Measurements from ENCODE around the gene IMP3.
"Not testable (repeated sequence)": the region's sequence is repeated elsewhere in the genome, so short reads cannot be mapped to it uniquely, and the experiment has no call there.

The IMP3 gene

DNA sequence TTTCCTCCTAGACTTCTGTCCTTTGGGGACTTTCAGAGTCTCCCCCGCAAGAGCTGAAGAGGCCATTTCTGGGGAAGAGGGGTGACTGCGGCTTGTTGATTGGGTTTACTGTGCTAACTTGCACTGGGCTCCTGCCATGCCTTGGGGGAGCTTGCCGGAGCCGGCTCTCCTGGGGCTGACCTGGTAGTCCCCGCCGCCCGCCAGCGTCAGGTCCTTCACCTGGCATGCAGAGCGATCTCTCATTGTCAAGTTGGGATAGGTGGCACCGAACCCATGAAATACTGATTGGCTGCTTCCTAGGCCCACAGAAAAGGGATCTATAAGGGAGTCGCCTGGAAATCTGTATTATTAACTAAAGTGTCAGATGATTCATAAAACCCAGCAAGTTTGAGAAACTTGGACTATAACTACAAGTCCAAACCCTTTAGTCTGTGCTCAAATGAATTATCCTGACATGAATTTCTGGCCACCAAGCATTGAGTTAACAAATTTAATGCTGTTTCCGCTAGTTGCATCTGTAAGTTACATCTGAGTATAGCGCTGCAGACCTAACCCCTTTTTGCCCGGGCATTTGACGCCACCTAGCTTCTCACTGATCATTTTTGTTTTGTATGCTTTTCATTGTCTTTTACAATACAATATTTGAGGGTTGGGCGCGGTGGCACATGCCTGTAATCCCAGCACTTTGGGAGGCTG is 607 bp upstream of the IMP3 start:
- 10 to 12% methylated on average over 17 of the region's 17 CpGs for WGBS, 2 experiments
- H3K27me3 ChIP-seq (ENCODE audit: control insufficient read depth, insufficient read depth, low read length, poor library complexity, severe bottlenecking): peaks cover 2% of the 10 kb centered on the region
- no peaks in the 10 kb centered on the region for H3K36me3 ChIP-seq (ENCODE audit: control insufficient read depth, insufficient read depth, low read length)
- peak overlapping the region; percentile 100 for H3K4me3 ChIP-seq (ENCODE audit: insufficient read depth, low read depth, low read length)
- H3K27ac ChIP-seq (ENCODE audit: insufficient read depth, low read depth, low read length, poor library complexity, severe bottlenecking): peak overlapping the region; percentile 95
- no peaks in the 10 kb centered on the region for H3K9me3 ChIP-seq (ENCODE audit: control insufficient read depth, low read length)
- no peaks in the 10 kb centered on the region for H3K4me1 ChIP-seq (ENCODE audit: control insufficient read depth, insufficient read depth, low read length)

DNA sequence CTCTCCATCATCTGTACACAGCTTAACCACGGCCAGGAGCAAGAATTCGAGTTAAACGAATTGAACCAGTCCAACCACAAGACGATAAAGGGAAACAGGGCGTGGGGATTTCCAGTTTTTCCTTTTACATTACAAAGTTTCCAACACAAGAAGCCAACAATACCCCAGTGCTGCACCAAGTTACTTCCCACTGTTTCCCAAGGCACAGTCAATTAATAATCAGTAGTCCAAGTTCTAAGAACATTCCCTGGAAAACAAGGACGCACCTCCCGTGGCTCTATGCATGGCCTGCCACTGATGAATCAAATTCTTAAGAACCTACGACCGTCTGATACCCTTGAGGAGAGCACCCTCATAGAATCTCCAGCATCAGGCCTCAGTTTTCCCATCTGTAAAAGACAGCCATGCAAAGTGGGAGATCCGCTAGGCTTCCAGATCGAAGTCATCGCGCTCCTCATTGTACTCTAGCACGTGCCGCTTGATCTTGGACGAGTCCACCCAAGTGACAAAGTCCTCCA is 774 bp downstream of the IMP3 start:
- H3K27me3 ChIP-seq (ENCODE audit: control insufficient read depth, insufficient read depth, low read length, poor library complexity, severe bottlenecking): no peaks in the 10 kb centered on the region
- no peaks in the 10 kb centered on the region for H3K36me3 ChIP-seq (ENCODE audit: control insufficient read depth, insufficient read depth, low read length)
- no peaks in the 10 kb centered on the region for H3K9me3 ChIP-seq (ENCODE audit: control insufficient read depth, low read length)
- no peaks in the 10 kb centered on the region for H3K4me1 ChIP-seq (ENCODE audit: control insufficient read depth, insufficient read depth, low read length)
- no peak overlapping the region for H3K27ac ChIP-seq (ENCODE audit: insufficient read depth, low read depth, low read length, poor library complexity, severe bottlenecking)
- H3K4me3 ChIP-seq (ENCODE audit: insufficient read depth, low read depth, low read length): peak overlapping the region; percentile 100
- 1% methylated on average over 16 of the region's 16 CpGs for WGBS, 2 experiments

DNA sequence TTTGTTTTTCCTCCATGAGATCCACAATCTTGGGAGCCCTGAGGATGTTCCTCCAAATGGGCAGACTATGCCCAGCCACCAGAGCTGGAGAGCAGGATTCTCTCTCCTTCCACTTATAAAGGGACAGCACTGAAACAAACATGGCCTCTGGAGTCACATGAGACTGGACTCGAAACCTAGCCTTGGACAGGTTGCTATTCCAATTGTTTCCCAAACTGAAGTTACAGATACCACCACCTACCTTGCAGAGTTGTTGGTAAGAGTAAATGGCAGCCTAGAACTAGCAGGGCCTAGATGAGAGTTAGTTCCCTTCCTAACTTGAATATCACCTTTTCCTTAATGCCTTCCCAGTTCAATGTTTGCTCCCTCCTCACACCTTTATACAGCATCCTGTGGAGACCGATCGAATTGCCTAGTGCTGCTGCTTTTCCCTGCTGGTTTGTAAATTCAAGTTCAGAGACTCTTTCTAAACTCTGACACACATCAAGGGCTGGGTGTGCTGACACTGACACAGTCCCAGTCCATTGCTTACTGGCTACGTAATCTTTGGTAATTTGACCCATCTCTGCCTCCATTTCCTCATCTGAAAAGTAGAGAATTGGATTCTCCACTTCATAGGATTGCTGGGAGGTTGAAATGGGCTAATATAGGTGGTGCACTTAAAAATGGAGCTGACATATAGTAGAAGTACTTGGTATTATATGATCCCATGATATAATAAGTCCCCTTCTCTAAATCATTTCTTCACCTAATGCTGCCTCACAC is 2.6 kb downstream of the IMP3 start:
- 91 to 94% methylated on average over 4 of the region's 4 CpGs for WGBS, 2 experiments
- Histone ChIP-seq H3K27ac (ENCODE audit: insufficient read depth, low read depth, low read length, poor library complexity, severe bottlenecking) (no peak overlapping the region), H3K4me1 (ENCODE audit: control insufficient read depth, insufficient read depth, low read length) (no peaks in the 10 kb centered on the region), H3K9me3 (ENCODE audit: control insufficient read depth, low read length) (no peaks in the 10 kb centered on the region), H3K4me3 (ENCODE audit: insufficient read depth, low read depth, low read length) (no peak overlapping the region), H3K27me3 (ENCODE audit: control insufficient read depth, insufficient read depth, low read length, poor library complexity, severe bottlenecking) (no peaks in the 10 kb centered on the region), H3K36me3 (ENCODE audit: control insufficient read depth, insufficient read depth, low read length) (no peaks in the 10 kb centered on the region)

DNA sequence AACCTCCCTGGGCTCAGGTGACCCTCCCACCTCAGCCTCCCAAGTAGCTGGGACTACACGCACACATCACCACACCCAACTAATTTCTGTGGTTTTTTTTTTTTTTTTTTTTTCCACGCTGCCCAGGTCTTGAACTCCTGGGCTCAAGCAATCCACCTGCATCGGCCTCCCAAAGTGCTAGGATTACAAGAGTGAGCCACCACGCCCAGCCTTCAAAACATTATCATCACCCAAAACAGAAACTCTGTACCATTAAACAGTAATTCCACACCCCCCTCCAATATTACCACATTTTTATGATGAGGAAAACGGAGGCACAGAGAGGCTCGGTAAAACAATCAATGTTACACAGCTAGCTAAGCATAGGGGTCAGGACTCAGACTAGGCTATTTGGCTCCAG is 4.0 kb downstream of the IMP3 start:
- Histone ChIP-seq H3K9me3 (ENCODE audit: control insufficient read depth, low read length) (no peaks in the 10 kb centered on the region), H3K27ac (ENCODE audit: insufficient read depth, low read depth, low read length, poor library complexity, severe bottlenecking) (no peak overlapping the region), H3K36me3 (ENCODE audit: control insufficient read depth, insufficient read depth, low read length) (no peaks in the 10 kb centered on the region), H3K4me1 (ENCODE audit: control insufficient read depth, insufficient read depth, low read length) (no peaks in the 10 kb centered on the region), H3K4me3 (ENCODE audit: insufficient read depth, low read depth, low read length) (no peak overlapping the region), H3K27me3 (ENCODE audit: control insufficient read depth, insufficient read depth, low read length, poor library complexity, severe bottlenecking) (no peaks in the 10 kb centered on the region)
- WGBS, 2 experiments: 88 to 96% methylated on average over 6 of the region's 6 CpGs

DNA sequence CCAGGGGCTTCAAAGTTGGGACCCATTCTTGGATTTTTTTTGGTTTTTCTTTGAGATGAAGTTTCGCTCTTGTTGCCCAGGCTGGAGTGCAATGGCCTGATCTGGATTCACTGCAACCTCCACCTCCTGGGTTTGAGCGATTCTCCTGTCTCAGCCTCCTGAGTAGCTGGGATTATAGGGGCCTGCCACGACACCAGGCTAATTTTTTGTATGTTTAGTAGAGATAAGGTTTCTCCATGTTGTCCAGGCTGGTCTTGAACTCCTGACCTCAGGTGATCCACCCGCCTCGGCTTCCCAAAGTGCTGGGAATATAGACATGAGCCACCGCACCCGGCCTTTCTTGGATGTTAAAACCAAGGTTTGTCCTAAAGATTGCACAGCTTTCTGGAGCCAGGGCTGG is 6.1 kb downstream of the IMP3 start:
- not testable (repeated sequence) for H3K9me3 ChIP-seq (ENCODE audit: control insufficient read depth, low read length); H3K27me3 ChIP-seq (ENCODE audit: control insufficient read depth, insufficient read depth, low read length, poor library complexity, severe bottlenecking); H3K36me3 ChIP-seq (ENCODE audit: control insufficient read depth, insufficient read depth, low read length); H3K4me1 ChIP-seq (ENCODE audit: control insufficient read depth, insufficient read depth, low read length); H3K27ac ChIP-seq (ENCODE audit: insufficient read depth, low read depth, low read length, poor library complexity, severe bottlenecking); H3K4me3 ChIP-seq (ENCODE audit: insufficient read depth, low read depth, low read length)
- 92 to 94% methylated on average over 7 of the region's 7 CpGs for WGBS, 2 experiments

DNA sequence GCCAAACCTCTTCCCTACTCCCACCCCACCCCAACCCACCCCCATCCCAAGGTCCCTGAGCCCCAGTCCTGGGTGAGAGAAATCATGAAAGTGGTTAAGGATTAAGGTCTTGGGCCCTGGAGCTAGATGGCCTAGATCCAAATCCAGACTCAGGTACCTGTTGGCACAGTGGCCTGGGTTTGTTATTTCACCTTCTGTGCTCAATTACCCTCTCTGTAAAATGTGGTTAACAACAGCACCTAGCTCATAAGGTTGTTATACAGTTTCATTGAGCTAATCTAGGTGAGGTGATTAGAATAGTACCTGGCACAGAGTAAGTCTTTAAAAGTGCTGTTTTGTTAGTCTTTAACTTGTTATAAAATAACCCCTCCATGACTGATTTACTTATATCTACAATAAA is 8.1 kb downstream of the IMP3 start:
- H3K4me3 ChIP-seq (ENCODE audit: insufficient read depth, low read depth, low read length): no peak overlapping the region
- no peaks in the 10 kb centered on the region for H3K4me1 ChIP-seq (ENCODE audit: control insufficient read depth, insufficient read depth, low read length)
- H3K27me3 ChIP-seq (ENCODE audit: control insufficient read depth, insufficient read depth, low read length, poor library complexity, severe bottlenecking): no peaks in the 10 kb centered on the region
- no peak overlapping the region for H3K27ac ChIP-seq (ENCODE audit: insufficient read depth, low read depth, low read length, poor library complexity, severe bottlenecking)
- H3K36me3 ChIP-seq (ENCODE audit: control insufficient read depth, insufficient read depth, low read length): no peaks in the 10 kb centered on the region
- no peaks in the 10 kb centered on the region for H3K9me3 ChIP-seq (ENCODE audit: control insufficient read depth, low read length)

DNA sequence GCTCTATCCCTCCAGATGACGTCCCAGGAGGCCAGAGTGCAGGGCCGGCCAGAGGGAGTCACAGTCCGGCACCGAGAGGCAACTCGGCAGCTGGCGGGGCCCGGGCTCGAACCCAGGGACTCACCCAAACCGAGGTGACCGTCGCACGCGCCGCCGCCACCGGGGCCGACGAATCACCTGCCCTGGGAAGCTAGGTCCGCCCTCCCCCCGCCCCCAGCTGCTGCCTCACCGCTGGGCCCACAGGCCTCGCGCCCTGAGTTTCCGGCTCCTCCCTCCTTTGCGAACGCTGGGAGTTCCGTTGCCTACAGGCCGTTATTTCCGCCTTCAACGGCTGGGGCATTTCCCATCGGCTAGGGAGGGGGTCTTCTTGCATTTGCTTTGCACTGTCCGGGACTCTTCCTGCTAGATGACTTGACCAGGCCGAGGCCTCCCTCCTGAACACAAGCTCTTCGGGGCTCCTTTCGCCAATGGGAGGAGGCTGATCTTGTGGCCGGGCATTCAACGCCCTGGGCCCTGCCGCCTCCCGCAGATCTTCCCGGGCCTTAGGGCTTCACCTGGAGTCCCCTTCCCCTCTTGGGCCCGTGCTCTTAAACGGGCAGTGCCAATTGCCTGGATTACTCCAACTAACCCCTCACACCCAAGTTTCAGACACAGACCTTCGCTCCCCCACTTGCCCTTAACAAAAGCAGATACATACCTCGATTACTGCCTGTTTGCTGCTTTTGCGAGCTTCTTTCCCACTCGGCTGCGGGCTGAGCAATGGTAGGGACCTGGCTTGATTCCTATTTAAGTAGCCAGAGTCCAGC is 14.3 kb downstream of the IMP3 start, which contains the start of gene SNUPN:
TSS of gene SNUPN (minus strand) at position 184 of the 806 bp plus-strand sequence. CDS start 4,674 bp downstream, outside the sequence.
- H3K36me3 ChIP-seq (ENCODE audit: control insufficient read depth, insufficient read depth, low read length): no peaks in the 10 kb centered on the region
- no peaks in the 10 kb centered on the region for H3K9me3 ChIP-seq (ENCODE audit: control insufficient read depth, low read length)
- no peaks in the 10 kb centered on the region for H3K4me1 ChIP-seq (ENCODE audit: control insufficient read depth, insufficient read depth, low read length)
- 3% methylated on average over 47 of the region's 47 CpGs for WGBS, 2 experiments
- peak within 1 kb of the TSS; percentile 69 for H3K4me3 ChIP-seq (ENCODE audit: insufficient read depth, low read depth, low read length)
- H3K27ac ChIP-seq (ENCODE audit: insufficient read depth, low read depth, low read length, poor library complexity, severe bottlenecking): peak within 1 kb of the TSS; percentile 89
- no peaks in the 10 kb centered on the region for H3K27me3 ChIP-seq (ENCODE audit: control insufficient read depth, insufficient read depth, low read length, poor library complexity, severe bottlenecking)

DNA sequence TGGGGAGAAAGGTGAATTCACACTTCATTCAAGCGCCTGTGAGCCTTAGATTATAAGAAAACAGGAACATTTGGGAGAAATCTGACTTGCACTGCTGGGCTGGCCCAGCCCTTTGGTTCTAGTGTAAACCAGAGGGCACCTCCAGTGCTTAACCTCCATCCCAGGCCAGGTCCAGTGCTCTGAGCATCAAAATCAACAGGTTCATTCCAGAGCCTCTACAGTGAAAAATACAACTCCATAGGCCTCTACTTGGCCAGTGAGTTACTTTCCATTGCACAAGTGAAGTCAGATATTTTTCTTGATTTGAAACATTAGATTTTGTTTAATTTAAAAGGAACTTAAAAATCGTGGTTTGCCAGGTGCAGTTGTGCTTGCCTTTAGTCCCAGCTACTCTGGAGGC is 17.5 kb downstream of the IMP3 start:
- Histone ChIP-seq H3K4me3 (ENCODE audit: insufficient read depth, low read depth, low read length) (no peak overlapping the region), H3K27ac (ENCODE audit: insufficient read depth, low read depth, low read length, poor library complexity, severe bottlenecking) (no peak overlapping the region), H3K36me3 (ENCODE audit: control insufficient read depth, insufficient read depth, low read length) (no peaks in the 10 kb centered on the region), H3K27me3 (ENCODE audit: control insufficient read depth, insufficient read depth, low read length, poor library complexity, severe bottlenecking) (no peaks in the 10 kb centered on the region), H3K4me1 (ENCODE audit: control insufficient read depth, insufficient read depth, low read length) (no peaks in the 10 kb centered on the region), H3K9me3 (ENCODE audit: control insufficient read depth, low read length) (no peaks in the 10 kb centered on the region)
- WGBS, 2 experiments: 93 to 94% methylated on average over 2 of the region's 2 CpGs

DNA sequence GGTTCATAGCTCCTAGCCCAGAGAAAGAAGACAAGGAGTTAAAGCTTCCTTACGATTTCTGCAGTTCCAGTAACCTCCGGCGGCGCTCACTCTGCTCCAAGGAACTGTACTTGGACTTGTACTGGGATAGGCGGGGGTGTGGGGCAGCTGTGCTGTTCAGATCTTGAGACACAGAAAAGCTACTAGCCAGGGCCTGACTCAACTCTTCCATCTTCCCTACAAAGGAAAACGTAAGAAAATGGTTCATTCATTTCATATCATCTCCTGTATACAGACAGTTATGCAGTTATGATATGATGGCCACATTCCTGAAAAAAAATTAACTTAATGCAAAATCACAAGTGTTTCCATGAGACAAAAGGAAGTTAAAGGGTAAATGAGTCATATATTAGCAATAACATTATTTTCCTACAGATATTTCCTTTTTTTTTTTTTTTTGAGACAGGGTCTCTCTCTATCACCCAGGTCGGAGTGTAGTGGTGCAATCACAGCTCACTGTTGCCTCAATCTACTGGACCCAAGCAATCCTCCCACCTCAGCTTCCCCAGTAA is 19.1 kb downstream of the IMP3 start:
- Histone ChIP-seq H3K9me3 (ENCODE audit: control insufficient read depth, low read length) (no peaks in the 10 kb centered on the region), H3K4me3 (ENCODE audit: insufficient read depth, low read depth, low read length) (no peak overlapping the region), H3K27me3 (ENCODE audit: control insufficient read depth, insufficient read depth, low read length, poor library complexity, severe bottlenecking) (no peaks in the 10 kb centered on the region), H3K36me3 (ENCODE audit: control insufficient read depth, insufficient read depth, low read length) (peaks cover 5% of the 10 kb centered on the region), H3K27ac (ENCODE audit: insufficient read depth, low read depth, low read length, poor library complexity, severe bottlenecking) (no peak overlapping the region), H3K4me1 (ENCODE audit: control insufficient read depth, insufficient read depth, low read length) (no peaks in the 10 kb centered on the region)
- WGBS, 2 experiments: 94 to 97% methylated on average over 6 to 7 of the region's 7 CpGs

All from ectodermal cell (in vitro differentiated cells).